Stimulated activated CD4-positive, alpha-beta T cell treated with anti-CD3 and anti-CD28 coated beads, Interleukin-1b, Interleukin-23, amount 100 ng/mL, for 1 hour (primary cell): ENCODE results near the gene SMG9.

Source experiments
- DNase-seq, 2 donors: peaks; one replicate each; pipeline ENCODE4 v3.0.0-alpha.2; 2020; ENCODE audit warnings: low read depth in 2 of 2

Gene SMG9

DNA sequence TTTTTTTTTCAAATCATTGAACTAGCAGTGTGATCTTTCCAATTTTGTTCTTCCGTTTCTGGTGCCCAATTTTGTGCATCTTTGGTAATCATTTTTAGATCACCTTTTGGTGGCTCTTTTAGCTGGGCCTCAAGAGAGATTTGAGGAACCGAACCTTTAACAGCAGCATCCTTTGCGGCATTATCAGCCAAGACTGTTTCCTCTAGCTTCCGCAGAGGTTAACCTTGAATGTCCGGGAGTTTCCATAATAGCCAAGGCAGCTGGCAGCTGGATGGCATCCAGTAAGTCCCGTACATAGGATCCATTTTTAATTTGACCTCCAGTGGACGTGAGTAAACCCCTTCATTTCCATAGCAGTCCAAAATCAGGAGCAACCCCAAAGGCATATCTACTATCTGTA, 29.3 kb downstream of the SMG9 start:
- DNase-seq, result no peak

DNA sequence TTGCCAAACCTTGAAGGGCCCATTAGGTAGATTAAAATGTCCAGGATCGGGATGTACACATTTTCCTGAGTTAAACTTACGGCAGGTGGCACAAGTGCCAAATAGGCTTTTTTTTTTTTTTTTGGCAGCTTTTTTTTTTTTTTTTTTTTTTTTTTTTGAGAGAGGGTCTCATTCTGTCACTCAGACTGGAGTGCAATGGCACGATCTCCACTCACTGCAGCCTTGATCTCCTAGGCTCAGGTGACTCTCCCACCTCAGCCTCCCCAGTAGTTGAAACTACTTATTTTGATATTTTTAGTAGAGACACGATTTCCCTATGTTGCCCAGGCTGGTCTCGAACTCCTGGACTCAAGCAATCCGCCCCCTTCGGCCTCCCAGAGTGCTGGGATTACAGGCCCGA, 29.9 kb downstream of the SMG9 start:
- no peak for DNase-seq

DNA sequence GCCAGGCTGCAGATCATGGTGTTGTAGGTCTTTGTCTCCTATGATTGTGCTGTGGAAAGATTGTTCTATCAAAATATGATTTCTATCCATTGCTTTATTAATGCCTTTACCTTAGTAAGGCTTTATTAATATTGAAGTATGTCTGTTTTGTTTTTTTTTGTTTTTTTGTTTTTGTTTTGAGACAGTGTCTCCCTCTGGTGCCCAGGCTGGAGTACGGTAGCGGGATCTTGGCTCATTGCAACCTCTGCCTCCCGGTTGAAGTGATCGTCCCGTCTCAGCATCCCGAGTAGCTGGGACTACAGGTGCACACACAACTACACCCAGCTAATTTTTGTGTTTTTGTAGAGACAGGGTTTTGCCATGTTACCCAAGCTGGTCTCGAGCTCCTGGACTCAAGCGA, 31.2 kb downstream of the SMG9 start:
- no peak for DNase-seq

DNA sequence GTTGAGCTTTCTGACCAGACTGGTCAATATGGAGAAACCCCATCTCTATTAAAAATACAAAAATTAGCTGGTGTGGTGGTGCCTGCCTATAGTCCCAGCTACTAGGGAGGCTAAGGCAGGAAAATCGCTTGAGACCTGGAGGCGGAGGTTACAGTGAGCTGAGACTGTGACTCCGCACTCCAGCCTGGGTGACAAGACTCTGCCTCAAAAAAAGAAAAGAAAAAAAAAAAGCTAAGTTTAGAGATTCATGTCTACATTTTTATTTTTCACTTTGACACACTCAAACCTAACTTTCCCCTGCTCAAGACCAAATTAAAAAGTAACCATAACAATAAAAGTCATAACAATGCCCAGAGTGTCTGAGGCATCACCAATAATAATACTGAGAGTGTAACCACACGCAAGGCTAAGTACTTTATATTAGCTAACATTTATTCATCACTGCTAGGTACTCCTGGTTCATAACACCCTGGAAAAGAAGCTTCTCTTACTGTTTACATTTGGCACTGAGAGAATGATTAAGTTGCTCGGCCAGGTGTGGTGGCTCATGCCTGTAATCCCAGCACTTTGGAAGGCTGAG, 33.2 kb downstream of the SMG9 start:
- no peak for DNase-seq

DNA sequence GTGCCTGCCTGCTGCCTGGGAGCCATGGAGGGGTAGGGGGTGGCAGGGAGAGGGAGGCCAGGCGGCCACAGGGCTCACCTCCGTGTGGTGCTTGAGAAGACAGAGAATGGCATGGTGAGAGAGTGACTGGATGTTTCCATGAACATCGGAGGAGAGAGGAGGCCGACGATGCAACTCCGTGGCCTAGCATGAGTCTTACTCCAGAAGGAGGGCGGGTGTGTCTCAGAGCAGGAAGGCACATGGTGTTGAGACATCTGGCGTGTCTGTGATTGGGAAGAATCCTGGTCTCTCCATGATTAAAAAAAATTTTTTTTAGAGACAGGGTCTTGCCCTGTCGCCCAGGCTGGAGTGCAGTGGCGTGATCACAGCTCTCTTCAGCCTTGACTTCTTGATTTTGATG, 33.8 kb downstream of the SMG9 start:
- no peak for DNase-seq

DNA sequence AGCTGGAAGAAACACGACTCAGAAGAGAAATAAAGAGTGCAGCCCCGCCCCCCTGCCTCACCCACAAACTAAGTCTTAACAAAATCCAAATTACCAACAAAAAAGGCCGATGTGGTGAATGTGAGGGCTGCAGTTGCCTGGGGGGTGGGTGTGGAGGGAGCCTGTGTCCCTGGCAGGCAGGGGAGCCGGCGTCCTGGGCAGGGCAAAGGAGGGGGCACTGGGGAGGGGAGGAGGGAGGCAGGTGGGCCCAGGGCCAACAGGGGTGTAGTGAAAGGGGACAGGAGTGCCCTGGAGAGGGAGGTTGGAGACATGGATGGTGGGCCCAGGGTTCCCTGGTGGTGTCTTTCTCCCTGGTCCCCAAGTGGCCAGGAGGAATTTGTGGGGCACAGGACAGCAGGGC, 34.8 kb downstream of the SMG9 start:
- no peak for DNase-seq

DNA sequence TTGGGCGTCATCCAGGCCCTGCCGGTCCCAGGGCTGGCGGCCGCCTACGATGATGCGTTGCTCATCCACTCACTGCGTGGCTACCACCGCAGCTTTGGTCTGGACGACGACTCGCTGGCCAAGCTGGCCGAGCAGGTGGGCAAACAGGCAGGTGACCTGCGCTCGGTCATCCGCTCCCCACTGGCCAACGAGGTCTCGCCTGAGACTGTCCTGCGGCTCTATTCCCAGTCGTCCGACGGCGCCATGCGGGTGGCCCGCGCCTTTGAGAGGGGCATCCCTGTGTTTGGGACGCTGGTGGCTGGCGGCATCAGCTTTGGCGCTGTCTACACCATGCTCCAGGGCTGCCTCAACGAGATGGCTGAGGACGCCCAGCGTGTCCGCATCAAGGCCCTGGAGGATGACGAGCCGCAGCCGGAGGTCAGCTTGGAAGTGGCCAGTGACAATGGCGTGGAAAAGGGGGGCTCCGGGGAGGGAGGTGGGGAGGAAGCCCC, 35.3 kb downstream of the SMG9 start:
- DNase-seq, result no peak

DNA sequence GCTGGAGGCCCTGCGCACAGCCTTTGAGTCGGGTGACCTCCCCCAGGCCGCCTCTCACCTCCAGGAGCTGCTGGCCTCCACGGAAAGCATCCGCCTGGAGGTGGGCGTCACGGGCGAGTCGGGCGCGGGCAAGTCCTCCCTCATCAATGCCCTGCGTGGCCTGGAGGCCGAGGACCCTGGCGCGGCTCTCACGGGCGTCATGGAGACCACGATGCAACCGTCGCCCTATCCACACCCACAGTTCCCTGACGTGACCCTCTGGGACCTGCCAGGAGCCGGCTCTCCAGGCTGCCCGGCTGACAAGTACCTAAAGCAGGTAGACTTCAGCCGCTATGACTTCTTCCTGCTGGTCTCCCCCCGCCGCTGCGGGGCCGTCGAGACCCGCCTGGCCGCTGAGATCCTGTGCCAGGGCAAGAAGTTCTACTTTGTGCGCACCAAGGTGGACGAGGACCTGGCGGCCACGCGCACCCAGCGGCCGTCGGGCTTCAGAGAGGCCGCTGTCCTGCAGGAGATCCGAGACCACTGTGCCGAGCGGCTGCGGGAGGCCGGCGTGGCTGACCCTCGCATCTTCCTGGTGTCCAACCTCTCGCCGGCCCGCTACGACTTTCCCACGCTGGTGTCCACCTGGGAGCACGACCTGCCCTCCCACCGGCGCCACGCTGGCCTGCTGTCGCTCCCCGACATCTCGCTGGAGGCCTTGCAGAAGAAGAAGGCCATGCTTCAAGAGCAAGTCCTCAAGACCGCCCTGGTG, 36.0 kb downstream of the SMG9 start:
- DNase-seq, result no peak

DNA sequence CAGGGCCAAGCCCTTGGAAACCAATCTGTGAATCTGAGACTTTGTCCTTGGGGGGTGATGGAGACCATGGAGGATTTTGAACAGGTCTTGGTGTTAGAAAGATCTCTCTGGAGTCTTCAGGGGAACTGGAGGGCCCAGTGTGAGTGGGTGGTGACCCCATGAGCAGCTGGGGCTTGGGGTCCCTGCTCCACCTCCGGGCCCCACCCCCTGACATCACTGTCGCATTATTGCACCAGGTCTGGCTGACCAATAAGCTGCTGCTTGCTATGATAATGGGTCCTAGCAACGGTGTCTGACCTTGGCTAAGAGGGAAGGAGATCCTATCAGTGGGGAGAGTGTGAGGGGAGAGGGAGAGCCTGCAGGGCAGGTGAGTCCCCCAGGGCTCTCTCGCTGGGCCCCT, 39.0 kb downstream of the SMG9 start, which contains the start of gene IRGC:
TSS of gene IRGC (plus strand) at position 301 of the 400 bp plus-strand sequence. CDS start 2,483 bp downstream, outside the sequence.
- no peak for DNase-seq

DNA sequence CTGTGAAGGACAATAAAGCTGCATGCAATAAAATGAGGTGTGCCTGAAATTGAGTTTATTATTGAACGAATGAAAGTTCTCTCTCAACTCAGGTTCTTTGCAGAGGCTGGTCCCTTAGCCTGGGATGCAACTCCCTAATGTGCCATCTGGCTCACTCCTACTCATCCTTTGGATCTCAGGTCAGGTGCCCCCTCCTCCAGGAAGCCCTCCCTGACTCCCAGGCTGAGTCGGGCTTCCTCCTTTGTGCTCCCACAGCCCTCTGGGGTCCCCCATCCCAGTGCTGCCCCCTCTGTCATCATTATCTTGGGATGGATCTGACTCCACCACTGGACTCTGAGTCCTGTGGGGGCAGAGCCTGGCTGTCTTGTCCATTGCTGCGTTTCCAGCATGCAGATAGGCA, 41.6 kb downstream of the SMG9 start:
- DNase-seq, result no peak

DNA sequence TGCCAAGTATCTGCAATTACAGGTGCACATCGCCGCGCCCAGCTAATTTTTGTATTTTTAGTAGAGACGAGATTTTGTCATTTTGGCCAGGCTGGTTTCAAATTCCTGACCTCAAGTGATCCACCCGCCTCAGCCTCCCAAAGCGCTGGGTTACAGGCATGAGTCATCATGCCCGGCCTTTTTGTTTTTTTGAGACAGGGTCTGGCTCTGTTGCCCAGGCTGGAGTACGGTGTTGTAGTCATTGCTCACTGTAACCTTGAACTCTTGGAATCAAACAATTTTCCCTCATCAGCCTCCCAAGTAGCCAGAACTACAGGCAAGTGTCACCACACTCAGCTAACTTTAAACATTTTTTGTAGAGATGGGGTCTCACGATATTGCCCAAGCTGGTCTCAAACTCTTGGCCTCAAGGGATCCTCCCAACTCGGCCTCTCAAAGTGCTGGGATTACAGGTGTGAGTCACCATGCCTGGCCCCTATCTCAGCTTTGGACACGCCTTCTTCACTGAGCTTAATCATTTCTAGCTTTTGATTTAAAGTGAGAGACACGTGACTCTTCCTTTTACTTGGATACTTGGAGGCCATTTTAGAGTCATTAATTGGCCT, 42.9 kb downstream of the SMG9 start:
- DNase-seq, result no peak

DNA sequence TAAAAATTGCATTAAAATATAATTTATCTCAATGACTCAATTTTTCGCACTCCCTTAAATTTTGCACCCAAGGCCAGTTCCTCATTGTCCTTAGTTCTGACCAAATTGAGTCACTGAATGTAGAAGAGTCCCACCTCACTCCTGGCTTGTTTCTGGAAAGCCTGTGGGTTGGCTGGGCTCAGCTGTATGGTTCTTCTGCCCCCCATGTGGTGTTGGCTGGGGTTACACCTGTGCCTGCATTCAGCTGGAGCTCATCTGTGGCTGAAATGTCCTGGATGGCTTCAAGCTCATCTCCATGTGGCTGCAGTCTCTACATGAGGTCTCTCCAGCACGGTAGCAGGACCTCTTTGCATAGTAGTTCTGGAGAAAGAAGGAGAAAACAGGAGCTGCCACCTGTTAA, 46.0 kb downstream of the SMG9 start:
- no peak for DNase-seq

DNA sequence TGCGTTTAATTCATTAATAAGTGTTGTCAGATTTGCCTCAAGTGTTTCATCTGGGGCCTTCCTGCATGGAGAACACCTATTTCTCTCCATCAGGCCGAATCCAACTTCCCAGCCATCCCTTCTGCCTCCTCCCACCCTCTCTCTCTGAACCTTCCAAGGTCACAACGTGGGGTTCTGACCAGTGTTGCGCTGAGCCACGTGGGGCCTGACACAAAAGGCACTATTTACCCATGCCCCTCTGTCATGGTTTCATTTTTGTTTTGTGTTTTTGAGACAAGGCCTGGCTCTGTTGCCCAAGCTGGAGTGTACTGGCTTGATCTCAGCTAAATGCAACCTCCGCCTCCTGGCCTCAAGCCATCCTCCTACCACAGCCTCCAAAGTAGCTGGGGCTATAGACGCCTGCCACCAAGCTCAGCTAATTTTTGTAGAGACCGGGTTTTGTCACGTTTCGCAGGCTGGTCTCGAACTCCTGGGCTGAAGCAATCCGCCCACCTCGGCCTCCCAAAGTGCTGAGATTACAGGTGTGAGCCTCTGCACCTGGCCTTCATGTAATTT, 47.5 kb downstream of the SMG9 start:
- no peak for DNase-seq

DNA sequence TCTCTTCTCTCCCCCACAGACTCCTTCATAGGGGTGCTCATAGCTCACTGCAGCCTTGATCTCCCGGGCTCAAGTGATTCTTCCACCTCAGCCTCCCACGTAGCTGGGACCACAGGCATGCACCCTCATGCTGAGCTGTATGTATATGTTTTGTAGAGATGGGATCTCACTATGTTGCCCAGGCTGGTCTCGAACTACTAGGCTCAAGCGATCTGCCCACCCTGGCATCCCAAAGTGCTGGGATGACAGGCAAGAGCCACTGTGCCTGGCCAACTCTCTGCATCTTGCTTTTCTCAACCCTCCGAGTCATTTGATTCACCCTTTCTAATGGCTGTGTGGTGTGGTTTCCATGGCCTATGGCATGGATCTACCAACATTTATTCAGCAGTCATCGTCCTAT, 49.0 kb downstream of the SMG9 start:
- DNase-seq, result no peak

DNA sequence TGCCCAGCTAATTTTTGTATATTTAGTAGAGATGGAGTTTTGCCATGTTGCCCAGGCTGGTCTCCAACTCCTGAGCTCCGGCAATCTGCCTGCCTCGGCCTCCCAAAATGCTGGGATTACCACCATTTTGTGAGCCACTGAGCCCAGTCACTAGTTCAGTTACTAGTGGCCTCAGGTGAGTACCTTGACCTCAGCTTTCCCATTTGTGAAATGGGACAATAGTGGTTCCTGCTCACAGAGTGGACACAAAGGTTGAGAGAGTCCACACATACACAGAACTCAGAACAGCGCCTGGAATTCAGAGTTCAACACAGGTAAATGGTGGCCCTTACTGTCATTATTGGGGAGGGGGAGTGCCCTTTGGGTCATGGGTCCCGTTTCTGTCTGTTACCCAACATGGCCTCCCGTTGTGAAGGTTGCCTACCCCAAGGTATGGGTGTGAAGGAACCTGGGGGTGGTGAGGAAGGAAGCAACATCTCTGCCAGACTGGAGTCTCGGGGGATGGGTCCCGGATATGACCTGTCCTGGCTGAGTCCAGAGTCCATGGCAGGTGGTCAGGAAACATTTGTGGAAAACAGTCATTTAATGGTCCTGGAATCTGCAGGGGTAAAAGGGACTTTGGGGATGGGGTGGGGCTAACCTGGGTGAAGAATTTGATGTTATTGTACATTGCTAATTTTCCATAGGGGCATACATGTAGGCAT, 50.6 kb downstream of the SMG9 start:
- no peak for DNase-seq

DNA sequence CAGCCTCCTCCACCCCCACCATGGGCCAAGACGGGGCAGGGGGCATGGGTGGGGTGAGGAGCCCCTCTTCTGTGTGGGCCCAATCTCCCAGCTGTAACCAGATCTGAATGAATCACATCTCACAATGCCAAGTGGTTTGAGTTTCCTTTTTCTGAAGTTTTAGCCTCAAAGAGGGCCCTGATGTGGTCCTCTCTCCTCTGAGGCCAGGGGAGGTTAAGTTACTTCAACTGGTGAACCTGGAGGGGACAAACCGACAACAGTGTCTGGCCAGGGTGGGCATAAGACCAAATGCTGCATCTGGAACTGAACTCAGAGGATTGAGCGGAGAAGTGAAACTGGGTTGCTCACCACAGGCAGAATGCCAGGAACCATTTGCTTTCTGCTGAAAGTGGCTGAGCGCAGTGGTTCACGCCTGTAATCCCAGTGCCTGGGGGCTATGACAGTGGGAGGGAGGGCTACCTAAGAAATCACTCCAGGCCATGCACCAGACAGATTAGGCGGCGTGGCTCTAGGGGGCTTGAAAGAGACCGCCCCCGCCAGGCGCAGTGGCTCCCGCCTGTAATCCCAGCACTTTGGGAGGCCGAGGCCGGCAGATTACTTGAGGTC, 54.3 kb downstream of the SMG9 start:
- DNase-seq, result no peak

DNA sequence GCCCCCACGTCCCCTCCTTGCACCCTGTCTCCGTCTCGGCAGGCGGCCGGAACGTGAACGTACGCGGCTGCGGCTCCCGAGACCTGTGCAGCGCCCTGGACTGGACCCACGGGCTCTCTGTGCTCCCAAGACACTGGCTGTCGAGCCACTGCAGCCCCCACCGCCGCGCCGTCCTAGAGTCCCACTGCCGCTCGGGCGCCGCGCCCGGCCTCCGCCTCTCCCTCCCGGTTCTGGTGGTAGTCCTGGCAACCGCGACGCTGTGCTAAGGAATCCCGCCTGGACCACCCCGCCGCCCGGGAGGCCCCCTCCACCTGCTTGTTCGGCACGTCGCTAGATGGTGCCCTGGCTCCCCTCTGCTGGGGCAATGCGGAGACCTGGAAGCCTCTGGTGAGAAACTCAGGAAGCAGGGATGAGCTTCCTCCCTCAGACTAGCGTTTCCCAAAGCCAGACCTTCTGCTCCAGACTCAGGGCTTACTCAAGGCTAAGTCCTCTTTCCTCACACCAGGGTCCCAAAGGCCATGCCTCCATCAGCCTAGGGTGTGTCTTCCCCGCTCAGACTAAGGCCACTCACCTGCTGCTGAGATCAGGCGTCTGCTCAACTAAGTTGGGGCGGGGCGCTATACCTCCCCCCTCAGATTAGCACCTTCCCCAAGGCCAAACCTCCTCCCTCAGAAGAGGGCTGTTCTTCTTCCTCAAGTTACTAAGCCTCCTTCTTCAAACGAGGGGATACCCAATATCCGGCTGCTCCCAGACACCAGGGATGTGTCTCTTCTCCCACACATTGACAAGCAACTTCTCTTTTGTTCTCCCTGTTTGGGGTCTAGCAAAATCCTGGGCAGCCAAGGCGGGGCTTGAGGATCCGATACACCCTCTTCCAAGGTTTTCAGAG, 55.0 kb downstream of the SMG9 start:
- no peak for DNase-seq

DNA sequence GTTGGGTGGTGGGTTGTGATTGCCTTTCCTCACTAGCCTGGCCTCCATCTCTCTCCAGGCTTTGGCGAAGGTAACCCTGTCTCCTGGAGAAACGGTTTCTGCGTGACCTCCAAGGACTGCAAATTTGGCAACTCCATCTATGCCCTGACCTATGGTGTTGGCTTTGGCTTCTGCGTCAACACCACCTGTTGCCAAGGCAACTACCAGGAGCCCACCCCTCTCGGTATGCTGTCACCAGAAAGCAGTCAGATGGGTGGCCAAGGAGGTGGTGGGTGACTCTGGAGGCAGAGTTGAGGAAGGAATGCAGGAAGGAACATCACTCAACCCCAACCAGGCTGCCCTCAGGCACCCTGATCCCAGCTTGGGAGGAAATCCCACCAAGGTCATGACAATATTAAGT, 57.5 kb downstream of the SMG9 start:
- DNase-seq, result no peak

DNA sequence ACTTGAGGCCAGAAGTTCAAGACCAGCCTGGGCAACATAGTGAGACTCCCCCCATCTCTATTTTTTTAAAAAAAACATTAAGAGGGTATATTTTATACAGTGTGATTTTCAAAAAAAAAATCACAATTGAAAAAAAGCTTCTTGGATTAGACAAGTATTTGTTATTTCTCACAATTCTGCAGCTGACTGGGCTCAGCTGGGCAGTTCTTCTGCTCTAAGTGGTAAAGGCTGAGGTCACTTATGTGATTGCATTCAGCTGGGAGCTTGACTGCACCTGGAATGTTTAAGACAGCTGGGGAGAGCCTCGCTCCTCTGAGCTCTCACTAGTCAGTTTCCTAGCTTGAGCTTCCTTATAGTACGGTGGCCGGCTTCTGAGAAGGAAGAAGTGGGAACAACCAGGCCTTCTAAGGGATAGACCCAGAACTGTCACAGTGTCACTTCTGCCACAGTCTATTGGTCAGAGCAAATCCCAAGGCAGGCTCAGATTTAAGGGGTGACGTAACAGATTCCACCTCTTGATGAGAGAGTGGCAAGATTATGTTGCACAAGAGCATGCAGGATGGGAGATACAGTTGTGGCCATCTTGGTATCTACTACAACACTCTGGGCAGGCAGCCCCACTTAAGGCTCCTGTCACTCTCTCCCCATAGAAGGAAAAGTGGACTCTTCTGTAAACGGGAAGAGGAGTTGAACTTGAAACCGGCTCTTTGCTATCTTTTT, 58.6 kb downstream of the SMG9 start:
- no peak for DNase-seq

DNA sequence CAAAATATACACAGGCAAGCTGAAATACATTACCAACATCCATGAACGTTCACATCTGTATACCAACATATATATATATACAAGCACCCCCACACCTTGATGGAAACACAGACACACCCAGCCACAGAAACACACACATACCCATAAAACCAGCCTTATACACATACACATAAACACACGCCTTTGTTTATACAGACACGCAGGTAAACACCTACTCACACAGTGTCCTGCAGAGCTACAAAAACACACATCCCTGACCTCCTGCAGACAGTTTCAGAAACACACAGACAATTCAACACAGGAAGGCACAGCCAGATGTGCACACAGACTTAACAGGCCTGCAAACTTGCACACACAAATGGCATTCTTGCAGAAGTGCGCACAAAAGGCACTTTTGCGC, 60.2 kb downstream of the SMG9 start:
- DNase-seq, result no peak
